GM12801 (cell line): ENCODE measurements around the gene VWA8.

Experiments used
- CTCF ChIP-seq: IDR thresholded peaks from one replicate; pipeline ENCODE4 v1.5.1; 2011; ENCODE audit warnings: control low read depth; ENCODE audit not compliant: insufficient read length; ENCODE audit errors: extremely low read depth

VWA8 gene

GRCh38 chr13:41937388-41937787 lies 23.5 kb downstream of the VWA8 start:
- no peak for TF ChIP-seq CTCF

- no peak for TF ChIP-seq CTCF
Measured at GRCh38 chr13:41935501-41935900, 25.4 kb downstream of the VWA8 start.

GRCh38 chr13:41934994-41935393 lies 25.9 kb downstream of the VWA8 start:
- TF ChIP-seq CTCF, result no peak

GRCh38 chr13:41934120-41934519 lies 26.8 kb downstream of the VWA8 start:
- TF ChIP-seq CTCF, result no peak

GRCh38 chr13:41931337-41931736 lies 29.6 kb downstream of the VWA8 start:
- TF ChIP-seq CTCF, result no peak

- TF ChIP-seq CTCF, result no peak
Measured at GRCh38 chr13:41930154-41930553, 30.8 kb downstream of the VWA8 start.

GRCh38 chr13:41928323-41928722 lies 32.6 kb downstream of the VWA8 start:
- no peak for TF ChIP-seq CTCF

- TF ChIP-seq CTCF, result no peak
Measured at GRCh38 chr13:41925014-41925413, 35.9 kb downstream of the VWA8 start.
